H54 (cell line): Measurements from ENCODE around the gene GZF1.

ENCODE experiments used
- DNase-seq: peaks from one replicate; pipeline ENCODE4 v3.0.0; 2011; ENCODE audit warnings: low spot score, mixed read lengths; ENCODE audit not compliant: insufficient read length
- FAIRE-seq: peaks from 3 replicates; lab custom pipeline; 2011; peaks lifted over from hg19 to GRCh38; lab: Jason Lieb, UNC
- POLR2A ChIP-seq: IDR thresholded peaks from 2 replicates; pipeline ENCODE4 v1.6.1; 2011; ENCODE audit warnings: low read depth, mild to moderate bottlenecking, low read length

GZF1 gene

GRCh38 chr20:23413862-23414422 is 52.0 kb downstream of the GZF1 start:
- no peak for DNase-seq
- no peak for TF ChIP-seq POLR2A
- FAIRE-seq: no peak

GRCh38 chr20:23414526-23415188 is 52.7 kb downstream of the GZF1 start:
- no peak for FAIRE-seq
- no peak for TF ChIP-seq POLR2A
- no peak for DNase-seq

GRCh38 chr20:23415555-23415954 is 53.6 kb downstream of the GZF1 start:
- TF ChIP-seq POLR2A: no peak
- FAIRE-seq: no peak
- no peak for DNase-seq

GRCh38 chr20:23415959-23416583 is 54.1 kb downstream of the GZF1 start:
- DNase-seq: no peak
- no peak for TF ChIP-seq POLR2A
- FAIRE-seq: peak; percentile 72

- TF ChIP-seq POLR2A: no peak
- no peak for DNase-seq
- no peak for FAIRE-seq
Measured at GRCh38 chr20:23417861-23418260, 55.9 kb downstream of the GZF1 start.

- FAIRE-seq (no peak), DNase-seq (no peak)
- no peak for TF ChIP-seq POLR2A
Measured at GRCh38 chr20:23419657-23419994, 57.6 kb downstream of the GZF1 start.

- DNase-seq (no peak), FAIRE-seq (peak; percentile 23)
- no peak for TF ChIP-seq POLR2A
Measured at GRCh38 chr20:23419995-23420901, 58.3 kb downstream of the GZF1 start.

- FAIRE-seq (no peak), DNase-seq (peak; percentile 83)
- TF ChIP-seq POLR2A: peak; percentile 95
Measured at GRCh38 chr20:23420943-23421931, 59.3 kb downstream of the GZF1 start, which contains the start of gene NAPB. Gene NAPB, minus strand, starts transcription at chr20:23421488. Its CDS starts 86 bp downstream, at chr20:23421402.
